ENCODE results near the gene TMEM151B. TPM values are rescaled to one million over a fixed set of nuclear protein-coding genes. Genes with fewer than 3 reads are reported as not detected.

TMEM151B gene
- total RNA-seq, 4 donors from 2014 or later: 0.11 TPM; not detected in 3

DNA sequence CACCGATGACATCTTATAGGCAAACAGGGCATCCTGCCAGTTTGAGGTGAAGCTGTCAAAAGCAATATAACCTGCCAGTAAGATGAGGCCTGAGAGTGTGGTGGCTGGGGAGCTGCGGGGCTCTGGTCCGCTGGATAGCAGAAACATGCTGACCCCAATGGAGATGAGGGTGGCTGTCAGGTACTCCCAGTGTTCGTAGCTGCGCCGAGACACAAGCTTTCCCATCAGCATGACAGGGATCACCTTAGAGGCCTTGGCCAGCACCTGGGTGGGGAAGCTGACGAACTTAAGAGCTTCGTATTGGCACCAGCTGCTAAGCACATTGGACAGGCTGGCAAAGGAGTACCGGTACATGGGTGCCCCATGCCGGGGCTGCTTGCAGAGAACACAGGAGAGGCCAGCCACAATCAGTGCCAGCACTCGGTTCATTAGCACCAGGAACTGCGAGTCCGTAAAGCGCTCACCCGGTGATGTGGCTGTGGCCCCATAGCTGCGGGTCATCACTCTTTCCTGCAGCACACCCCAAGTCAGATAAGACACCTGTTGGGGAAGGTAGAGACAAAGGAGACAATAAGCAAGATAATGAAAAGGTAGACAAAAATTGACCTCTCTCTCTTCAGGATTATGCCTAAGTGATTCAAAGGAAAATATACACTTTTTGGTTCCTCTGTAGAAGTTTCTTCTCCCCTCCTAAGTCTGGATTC is 15.0 kb upstream of the TMEM151B start:
- Histone ChIP-seq H3K27ac (peak overlapping the region in 3 of 4 donors; percentile 25 to 97 (median 91)), H3K27me3 (no peaks in the 10 kb centered on the region), H3K4me1 (peaks cover 13 to 17% of the 10 kb centered on the region in 2 donors), H3K9me3 (no peaks in the 10 kb centered on the region), H3K4me3 (no peak overlapping the region), H3K36me3 (peaks cover 2 to 50% of the 10 kb centered on the region in 2 donors)
- DNase-seq: no peak
- in situ Hi-C loops (cut with MboI; ENCODE audit: low sequenced_read_pairs in 4 of 4) (no loop called here), intact Hi-C loops (cut with DNase I; ENCODE audit: low total_unique reads) (no loop called here)
- no peak for ATAC-seq
- TF ChIP-seq, protein P1, sequence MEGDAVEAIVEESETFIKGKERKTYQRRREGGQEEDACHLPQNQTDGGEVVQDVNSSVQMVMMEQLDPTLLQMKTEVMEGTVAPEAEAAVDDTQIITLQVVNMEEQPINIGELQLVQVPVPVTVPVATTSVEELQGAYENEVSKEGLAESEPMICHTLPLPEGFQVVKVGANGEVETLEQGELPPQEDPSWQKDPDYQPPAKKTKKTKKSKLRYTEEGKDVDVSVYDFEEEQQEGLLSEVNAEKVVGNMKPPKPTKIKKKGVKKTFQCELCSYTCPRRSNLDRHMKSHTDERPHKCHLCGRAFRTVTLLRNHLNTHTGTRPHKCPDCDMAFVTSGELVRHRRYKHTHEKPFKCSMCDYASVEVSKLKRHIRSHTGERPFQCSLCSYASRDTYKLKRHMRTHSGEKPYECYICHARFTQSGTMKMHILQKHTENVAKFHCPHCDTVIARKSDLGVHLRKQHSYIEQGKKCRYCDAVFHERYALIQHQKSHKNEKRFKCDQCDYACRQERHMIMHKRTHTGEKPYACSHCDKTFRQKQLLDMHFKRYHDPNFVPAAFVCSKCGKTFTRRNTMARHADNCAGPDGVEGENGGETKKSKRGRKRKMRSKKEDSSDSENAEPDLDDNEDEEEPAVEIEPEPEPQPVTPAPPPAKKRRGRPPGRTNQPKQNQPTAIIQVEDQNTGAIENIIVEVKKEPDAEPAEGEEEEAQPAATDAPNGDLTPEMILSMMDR (IDR thresholded peaks at IDR 0.05 in 4 of 5, conservative IDR thresholded peaks at IDR 0.05 in 1 of 5): no peak
- TF ChIP-seq POLR2A (IDR thresholded peaks at IDR 0.05): no peak

DNA sequence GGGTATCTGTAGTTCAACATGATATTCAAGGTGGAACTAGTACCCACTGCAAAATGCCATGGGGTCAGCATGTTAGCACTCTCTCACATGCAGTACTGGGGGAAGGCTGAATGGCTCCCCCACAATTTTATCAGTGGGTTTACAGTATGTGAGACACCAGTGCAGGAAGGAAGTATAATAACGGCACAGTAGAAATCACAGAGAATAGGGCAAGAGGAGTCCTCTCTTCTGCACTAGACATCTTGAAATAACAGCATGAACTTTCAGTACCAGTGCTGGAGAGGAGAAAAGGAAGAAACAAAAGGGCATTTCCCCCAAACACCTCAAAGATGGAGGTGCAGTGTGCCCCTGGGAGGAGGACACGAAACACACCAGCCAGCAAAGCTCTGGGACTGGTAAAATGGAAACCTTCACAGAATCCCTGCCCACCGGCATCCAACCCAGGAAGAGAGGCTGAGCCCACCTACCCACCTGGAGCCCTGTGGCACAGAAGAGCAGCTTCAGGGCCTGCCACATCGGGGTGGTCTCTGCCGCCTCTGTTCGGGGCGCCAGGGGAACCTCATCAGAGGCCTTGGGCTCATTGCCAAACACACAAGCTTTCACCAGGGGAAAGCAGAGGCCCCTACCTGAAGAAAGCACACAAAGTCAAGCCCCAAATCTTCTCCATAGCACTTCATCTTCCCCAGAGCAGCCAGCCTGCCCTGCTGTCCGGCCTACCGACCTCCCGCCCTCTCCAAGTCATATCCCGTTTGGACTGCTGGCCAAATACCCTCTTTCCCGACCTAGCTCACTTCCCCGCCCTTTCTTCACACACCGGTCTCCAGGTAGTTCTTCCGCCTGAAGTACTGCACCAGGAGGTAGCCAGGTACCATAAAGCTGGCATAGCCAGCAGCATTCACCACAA is 14.1 kb upstream of the TMEM151B start:
- in situ Hi-C loops (cut with MboI; ENCODE audit: low sequenced_read_pairs in 4 of 4): no loop called here
- no peak for ATAC-seq
- Histone ChIP-seq H3K27me3 (no peaks in the 10 kb centered on the region), H3K9me3 (no peaks in the 10 kb centered on the region), H3K4me1 (peaks cover 8 to 12% of the 10 kb centered on the region in 2 donors), H3K27ac (peak overlapping the region; percentile 87 to 97 (median 92)), H3K36me3 (peaks cover 2 to 42% of the 10 kb centered on the region in 2 donors), H3K4me3 (peak overlapping the region; percentile 77 to 99 (median 88))
- TF ChIP-seq POLR2A (IDR thresholded peaks at IDR 0.05): no peak
- TF ChIP-seq, protein P1 (IDR thresholded peaks at IDR 0.05 in 4 of 5, conservative IDR thresholded peaks at IDR 0.05 in 1 of 5): no peak
- intact Hi-C loops (cut with DNase I; ENCODE audit: low total_unique reads): loop anchor here (1.0 kb wide), 1 partner anchor 8 kb away; no protein-coding TSS in a partner anchor
- DNase-seq: no peak

DNA sequence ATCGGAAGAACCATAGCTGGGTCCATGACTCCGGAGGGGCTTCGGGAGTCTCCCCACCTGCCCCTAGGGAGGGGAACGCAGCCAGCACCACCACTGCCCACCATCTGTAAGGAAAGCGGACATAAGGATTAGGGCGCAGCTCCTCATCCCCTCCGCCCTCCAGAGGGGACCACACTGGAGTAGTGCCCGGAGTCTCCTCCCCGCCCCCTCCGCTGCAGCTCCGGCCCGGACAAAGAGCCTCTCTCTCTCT is 13.6 kb upstream of the TMEM151B start:
- in situ Hi-C loops (cut with MboI; ENCODE audit: low sequenced_read_pairs in 4 of 4): no loop called here
- H3K4me1 ChIP-seq: peaks cover 8 to 12% of the 10 kb centered on the region in 2 donors
- ATAC-seq: no peak

DNA sequence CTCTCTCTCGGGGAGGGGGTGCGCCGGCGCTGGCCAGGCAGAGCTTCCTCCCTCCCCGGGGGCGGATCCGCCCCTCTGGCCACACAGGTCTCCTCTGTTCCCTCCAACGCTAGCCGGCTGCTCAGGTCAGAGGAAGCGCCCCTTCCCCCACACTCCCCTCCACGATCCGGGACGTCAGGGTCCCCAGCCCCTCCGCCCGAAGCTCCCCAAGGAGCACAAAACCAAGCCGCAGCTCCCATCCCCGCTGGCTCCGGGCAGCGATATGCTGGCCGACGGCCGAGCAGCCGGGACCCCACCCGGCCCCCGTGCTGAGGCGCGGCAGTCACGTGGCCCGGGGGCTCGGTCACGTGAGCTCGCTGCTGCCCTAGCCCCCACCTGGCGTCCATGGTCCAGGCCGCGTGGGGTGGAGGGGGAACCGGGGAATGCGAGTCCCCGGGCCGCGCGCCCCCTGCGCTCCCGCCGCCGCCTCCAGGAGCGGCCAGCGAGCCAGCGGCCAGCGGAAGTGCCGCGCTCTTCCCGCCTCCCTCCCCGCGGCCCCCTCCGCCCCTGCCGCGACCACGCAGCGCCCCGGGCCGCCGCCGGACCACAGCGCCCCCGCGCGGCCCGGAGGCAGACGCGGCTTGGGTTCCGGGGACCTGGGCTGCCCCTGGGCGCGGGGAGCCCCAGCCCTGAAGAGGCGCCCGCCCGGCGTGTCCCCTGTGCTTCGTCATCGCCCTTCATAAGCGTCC is 13.1 kb upstream of the TMEM151B start, which contains the start of gene SLC35B2:
Gene SLC35B2 (minus strand): TSS at position 504 of the 728 bp plus-strand sequence. CDS start 118 bp downstream, at position 386.
- DNase-seq: peak in 1 of 2 donors; percentile 58
- intact Hi-C loops (cut with DNase I; ENCODE audit: low total_unique reads): loop anchor here (1.0 kb wide), 2 partner anchors 23 to 85 kb away; no protein-coding TSS in a partner anchor

More for the DNA sequence above, 13.6 kb upstream of the TMEM151B start:
- no peak for TF ChIP-seq POLR2A (IDR thresholded peaks at IDR 0.05)
- TF ChIP-seq, protein P1 (IDR thresholded peaks at IDR 0.05 in 4 of 5, conservative IDR thresholded peaks at IDR 0.05 in 1 of 5): no peak
- Histone ChIP-seq H3K27me3 (no peaks in the 10 kb centered on the region), H3K9me3 (no peaks in the 10 kb centered on the region), H3K36me3 (peaks cover 2 to 40% of the 10 kb centered on the region in 2 donors), H3K27ac (peak overlapping the region; percentile 87 to 97 (median 92)), H3K4me3 (peak overlapping the region; percentile 77 to 99 (median 88))
- no peak for DNase-seq
- intact Hi-C loops (cut with DNase I; ENCODE audit: low total_unique reads): loop anchor here (1.0 kb wide), 3 partner anchors 8 to 84 kb away; no protein-coding TSS in a partner anchor

More for the DNA sequence above, 13.1 kb upstream of the TMEM151B start, which contains the start of gene SLC35B2:
- Histone ChIP-seq H3K4me3 (peak within 1 kb of the TSS; percentile 77 to 99 (median 88)), H3K36me3 (peaks cover 2 to 35% of the 10 kb centered on the region in 2 donors), H3K27ac (peak within 1 kb of the TSS; percentile 87 to 97 (median 92)), H3K9me3 (no peaks in the 10 kb centered on the region), H3K4me1 (peaks cover 8 to 12% of the 10 kb centered on the region in 2 donors), H3K27me3 (no peaks in the 10 kb centered on the region)
- TF ChIP-seq, protein P1 (IDR thresholded peaks at IDR 0.05 in 4 of 5, conservative IDR thresholded peaks at IDR 0.05 in 1 of 5): peak; percentile 54 to 99 (median 90)
- peak; percentile 75 to 77 for TF ChIP-seq POLR2A (IDR thresholded peaks at IDR 0.05)
- in situ Hi-C loops (cut with MboI; ENCODE audit: low sequenced_read_pairs in 4 of 4): no loop called here
- ATAC-seq: peak; percentile 73 to 81
